ENCODE results near the gene C12orf56.
A peak's percentile ranks its signal among the peaks of the same experiment; 100 is the strongest.
"Not testable (repeated sequence)": the region's sequence is repeated elsewhere in the genome, so short reads cannot be mapped to it uniquely, and the experiment has no call there.

The C12orf56 gene

DNA sequence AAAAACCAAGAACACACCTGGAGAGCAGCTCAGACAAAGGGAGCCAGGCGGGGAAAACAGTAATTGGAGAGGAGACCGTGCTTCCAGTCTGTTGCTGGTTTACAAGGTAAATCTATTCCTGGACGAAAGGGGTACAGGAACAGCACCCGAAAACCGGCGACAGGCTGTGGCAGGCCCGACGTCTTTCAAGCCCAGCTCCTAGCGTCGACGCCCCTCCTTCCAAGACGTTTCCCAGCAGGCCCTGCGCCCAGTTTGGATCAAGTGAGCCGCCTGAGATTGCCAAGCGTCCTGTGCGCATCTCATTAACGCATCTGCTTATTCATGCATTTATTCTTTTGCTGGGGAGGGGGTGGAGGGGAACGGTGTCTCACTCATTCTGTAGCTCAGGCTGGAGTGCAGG is 1.4 kb downstream of the C12orf56 start:
- no peak for FAIRE-seq
- TF ChIP-seq, protein P1, sequence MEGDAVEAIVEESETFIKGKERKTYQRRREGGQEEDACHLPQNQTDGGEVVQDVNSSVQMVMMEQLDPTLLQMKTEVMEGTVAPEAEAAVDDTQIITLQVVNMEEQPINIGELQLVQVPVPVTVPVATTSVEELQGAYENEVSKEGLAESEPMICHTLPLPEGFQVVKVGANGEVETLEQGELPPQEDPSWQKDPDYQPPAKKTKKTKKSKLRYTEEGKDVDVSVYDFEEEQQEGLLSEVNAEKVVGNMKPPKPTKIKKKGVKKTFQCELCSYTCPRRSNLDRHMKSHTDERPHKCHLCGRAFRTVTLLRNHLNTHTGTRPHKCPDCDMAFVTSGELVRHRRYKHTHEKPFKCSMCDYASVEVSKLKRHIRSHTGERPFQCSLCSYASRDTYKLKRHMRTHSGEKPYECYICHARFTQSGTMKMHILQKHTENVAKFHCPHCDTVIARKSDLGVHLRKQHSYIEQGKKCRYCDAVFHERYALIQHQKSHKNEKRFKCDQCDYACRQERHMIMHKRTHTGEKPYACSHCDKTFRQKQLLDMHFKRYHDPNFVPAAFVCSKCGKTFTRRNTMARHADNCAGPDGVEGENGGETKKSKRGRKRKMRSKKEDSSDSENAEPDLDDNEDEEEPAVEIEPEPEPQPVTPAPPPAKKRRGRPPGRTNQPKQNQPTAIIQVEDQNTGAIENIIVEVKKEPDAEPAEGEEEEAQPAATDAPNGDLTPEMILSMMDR (IDR thresholded peaks at IDR 0.05; ENCODE audit: insufficient read depth, missing control alignments), result no peak
- DNase-seq (ENCODE audit: insufficient read length, low spot score), result peak; percentile 44

DNA sequence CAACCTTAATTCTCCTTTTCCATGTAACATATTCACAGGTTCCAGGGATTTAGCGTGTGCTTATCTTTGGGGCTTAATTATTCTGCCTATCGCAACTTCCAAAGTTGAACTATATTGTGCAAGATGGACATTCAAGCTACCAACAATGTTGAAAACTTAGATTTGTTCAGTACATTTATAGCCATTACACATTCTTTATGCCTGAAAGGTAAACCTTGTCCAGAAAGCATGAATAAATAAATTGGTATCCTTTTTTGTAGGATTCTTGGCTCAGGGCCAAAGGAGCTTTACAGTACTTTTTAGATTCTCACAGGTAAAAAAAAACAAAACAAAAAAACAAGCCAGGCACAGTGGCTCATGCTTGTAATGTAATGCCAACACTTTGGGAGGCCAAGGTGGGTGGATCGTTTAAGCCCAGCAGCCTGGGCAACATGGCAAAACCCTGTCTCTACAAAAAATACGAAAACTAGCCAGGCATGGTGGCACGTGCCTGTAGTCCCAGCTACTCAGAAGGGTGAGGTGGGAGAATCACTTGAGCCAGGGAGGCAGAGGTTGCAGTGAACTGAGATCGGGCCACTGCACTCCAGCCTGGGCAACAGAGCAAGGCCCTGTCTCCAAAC is 3.3 kb downstream of the C12orf56 start:
- TF ChIP-seq, protein P1 (IDR thresholded peaks at IDR 0.05; ENCODE audit: insufficient read depth, missing control alignments), result no peak
- no peak for DNase-seq (ENCODE audit: insufficient read length, low spot score)
- no peak for FAIRE-seq

DNA sequence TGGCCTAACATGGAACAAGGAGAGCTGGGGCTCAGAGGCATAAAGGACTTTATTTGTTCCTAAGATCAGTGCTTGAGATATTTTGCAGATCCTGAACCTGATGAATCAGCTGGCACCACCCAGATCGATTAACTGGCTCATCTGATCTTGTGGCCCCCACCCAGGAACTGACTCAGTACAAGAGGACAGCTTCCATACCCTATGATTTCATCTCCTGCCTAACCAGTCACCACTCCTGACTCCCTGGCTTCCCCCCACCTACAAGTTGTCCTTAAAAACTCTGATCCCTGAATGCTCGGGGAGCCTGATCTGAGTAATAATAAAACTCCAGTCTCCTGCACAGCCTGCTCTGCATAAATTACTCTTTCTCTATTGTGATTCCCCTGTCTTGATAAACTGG is 5.1 kb downstream of the C12orf56 start:
- no peak for FAIRE-seq
- TF ChIP-seq, protein P1 (IDR thresholded peaks at IDR 0.05; ENCODE audit: insufficient read depth, missing control alignments), result no peak
- no peak for DNase-seq (ENCODE audit: insufficient read length, low spot score)

DNA sequence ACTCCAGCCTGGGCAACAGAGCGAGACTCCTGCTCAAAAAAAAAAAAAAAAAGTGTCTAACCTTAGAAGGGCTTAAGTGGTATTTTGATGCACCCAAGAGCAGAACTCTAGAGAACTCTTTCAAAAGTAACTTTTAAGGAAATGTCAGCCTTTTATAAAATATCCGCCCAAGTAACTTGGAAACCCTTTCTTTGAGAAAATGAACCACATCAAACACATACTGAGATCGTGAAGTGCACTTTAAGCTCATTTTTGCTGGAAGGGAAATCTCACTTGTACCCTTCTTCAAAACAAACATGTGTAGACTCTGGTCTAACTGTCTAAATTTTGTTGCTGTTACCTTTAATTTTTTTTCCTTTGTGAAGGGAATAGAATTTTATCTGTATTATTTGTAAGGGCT is 5.5 kb downstream of the C12orf56 start:
- no peak for FAIRE-seq
- DNase-seq (ENCODE audit: insufficient read length, low spot score), result no peak
- TF ChIP-seq, protein P1 (IDR thresholded peaks at IDR 0.05; ENCODE audit: insufficient read depth, missing control alignments), result no peak

DNA sequence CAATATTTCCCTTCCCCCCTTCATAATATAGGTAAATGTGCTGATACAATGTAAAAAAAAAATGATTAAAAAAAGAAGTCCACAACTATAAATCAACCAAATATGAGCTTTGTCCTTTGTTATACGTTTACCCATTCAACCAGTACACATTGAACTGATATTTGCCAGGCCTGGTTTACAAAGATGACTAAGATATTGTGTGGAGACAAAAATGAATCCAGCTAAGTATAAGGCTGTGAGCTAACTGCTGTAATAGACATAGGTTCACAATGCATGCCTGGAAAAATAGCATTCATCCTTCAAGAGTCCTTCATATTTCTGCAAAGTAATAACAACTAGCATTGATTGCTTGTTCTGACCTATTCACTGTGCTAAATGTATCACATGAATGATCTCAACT is 6.9 kb downstream of the C12orf56 start:
- FAIRE-seq (no peak), DNase-seq (ENCODE audit: insufficient read length, low spot score) (no peak)
- TF ChIP-seq, protein P1 (IDR thresholded peaks at IDR 0.05; ENCODE audit: insufficient read depth, missing control alignments), result no peak

DNA sequence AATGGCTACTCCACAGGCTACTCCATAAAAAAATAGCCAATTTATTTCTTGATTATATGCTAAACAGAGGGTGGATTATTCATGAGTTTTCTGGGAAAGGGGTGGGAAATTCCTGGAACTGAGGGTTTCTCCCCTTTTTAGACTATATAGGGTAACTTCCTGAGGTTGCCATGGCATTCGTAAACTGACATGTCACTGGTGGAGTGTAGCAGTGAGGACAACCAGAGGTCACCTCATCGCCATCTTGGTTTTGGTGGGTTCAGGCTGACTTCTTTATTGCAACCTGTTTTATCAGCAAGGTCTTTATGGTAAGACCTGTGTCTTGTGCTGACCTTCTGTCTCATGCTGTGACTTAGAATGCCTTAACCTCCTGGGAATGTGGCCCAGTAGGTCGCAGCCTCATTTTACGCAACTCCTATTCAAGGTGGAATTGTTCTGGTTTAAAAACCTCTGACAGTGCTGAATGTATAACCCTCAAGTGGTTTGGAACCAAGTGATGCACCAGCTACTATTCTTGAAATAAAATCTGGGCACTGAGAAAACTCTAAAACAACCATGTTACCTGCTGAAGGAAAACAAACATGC is 27.7 kb downstream of the C12orf56 start:
- TF ChIP-seq, protein P1 (IDR thresholded peaks at IDR 0.05; ENCODE audit: insufficient read depth, missing control alignments), result no peak
- no peak for DNase-seq (ENCODE audit: insufficient read length, low spot score)
- no peak for FAIRE-seq

DNA sequence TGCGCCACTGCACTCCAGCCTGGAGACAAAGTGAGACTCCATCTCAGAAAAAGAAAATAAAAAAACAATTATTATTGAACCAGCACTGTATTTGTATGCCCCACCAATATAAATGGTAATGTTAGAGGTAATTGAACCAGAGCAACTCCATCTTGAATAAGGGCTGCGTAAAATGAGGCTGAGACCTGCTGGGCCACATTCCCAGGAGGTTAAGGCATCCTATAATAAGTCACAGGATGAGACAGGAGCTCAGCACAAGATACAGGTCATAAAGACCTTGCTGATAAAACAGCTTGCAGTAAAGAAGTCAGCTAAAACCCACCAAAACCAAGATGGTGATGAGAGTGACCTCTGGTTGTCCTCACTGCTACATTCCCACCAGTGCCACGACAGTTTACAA is 29.4 kb downstream of the C12orf56 start:
- not testable (repeated sequence) for DNase-seq (ENCODE audit: insufficient read length, low spot score); FAIRE-seq

DNA sequence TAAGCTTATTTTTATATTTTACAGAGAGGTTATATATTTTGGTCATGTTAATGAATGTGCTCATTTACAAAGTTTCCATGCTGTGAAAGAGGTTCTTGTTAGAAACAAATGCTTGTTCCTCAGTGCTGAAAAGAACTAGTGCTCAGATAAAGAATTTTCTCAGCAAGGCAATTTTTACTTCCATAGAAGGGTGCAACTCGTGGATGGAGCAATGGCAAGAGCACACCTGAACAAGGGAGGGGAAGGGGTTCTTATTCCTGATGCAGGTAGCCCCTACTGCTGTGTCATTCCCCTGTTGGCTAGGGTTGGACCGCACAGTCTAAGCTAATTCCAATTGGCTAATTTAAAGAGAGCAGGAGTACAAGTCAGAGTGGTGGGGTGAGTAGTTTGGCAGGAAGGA is 34.3 kb downstream of the C12orf56 start:
- not testable (repeated sequence) for DNase-seq (ENCODE audit: insufficient read length, low spot score); FAIRE-seq

Data from D721Med (cell line).